ENCODE data around the gene LYZL1.
"Not testable (repeated sequence)": the region's sequence is repeated elsewhere in the genome, so short reads cannot be mapped to it uniquely, and the experiment has no call there.

LYZL1 gene

DNA sequence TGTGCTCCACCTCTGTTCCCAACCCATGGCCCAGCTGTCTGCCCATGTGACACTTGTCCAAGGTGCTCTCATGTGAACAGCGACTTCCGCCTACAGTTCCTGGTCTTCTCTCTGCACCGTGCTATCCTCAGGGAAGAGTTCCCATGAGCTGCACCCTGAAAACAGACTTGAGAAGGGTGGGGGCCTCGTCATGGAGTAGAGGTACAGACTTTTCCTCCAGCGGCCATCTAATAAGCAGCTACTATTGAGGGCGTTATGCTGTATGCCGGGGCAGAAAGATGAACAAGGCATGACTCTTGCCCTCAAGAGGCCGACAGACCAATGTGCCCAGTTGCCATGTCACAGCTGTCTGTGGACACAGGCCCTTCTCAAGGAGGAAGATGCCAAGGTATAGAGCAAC, 25.4 kb upstream of the LYZL1 start:
- DNase-seq (ENCODE audit: low read depth, low spot score) = no peak

DNA sequence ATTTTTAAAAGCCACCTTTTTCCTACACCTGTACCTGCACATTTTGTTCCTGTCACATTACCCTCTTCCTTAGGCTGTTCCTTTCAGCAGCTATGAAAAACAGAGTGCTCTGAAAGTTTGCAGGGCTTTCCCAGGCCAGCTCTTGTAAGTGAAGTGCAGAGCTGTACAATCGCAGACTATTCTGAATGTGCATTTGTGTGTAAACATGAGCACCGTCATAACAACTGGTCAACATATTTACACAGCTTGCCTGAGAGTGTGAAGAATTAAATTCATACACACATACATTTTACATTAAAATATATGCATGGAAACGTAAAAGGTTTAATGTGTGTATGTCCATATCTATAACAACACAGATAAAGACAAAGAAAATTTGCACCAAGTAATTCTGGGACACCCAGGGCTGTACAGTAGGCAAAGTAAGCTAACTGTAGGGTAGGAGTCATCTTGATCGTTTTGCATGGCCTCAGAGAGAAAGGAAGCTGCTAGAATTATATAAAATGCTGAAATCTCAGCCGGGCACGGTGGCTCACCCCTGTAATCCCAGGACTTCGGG, 23.6 kb upstream of the LYZL1 start:
- no peak for DNase-seq (ENCODE audit: low read depth, low spot score)

GRCh38 chr10:29266641-29267040, 22.2 kb upstream of the LYZL1 start:
- DNase-seq (ENCODE audit: low read depth, low spot score) = peak; percentile 57

DNA sequence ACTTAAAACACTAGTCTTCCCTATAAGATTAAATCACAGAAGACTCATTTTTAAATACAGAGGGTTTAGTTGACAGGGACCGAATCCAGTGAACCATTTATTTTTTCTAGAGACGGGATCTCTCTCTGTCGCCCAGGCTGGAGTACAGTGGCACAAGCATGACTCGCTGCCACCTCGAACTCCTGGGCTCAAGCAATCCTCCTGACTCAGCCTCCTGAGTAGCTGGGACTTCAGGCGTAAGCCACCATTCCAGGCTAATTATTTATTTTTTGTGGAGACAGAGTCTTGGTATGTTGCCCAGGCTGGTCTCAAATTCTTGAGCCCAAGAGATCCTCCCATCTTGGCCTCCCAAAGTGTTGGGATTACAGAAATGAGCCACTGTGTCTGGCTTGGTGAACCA, 20.9 kb upstream of the LYZL1 start:
- no peak for DNase-seq (ENCODE audit: low read depth, low spot score)

DNA sequence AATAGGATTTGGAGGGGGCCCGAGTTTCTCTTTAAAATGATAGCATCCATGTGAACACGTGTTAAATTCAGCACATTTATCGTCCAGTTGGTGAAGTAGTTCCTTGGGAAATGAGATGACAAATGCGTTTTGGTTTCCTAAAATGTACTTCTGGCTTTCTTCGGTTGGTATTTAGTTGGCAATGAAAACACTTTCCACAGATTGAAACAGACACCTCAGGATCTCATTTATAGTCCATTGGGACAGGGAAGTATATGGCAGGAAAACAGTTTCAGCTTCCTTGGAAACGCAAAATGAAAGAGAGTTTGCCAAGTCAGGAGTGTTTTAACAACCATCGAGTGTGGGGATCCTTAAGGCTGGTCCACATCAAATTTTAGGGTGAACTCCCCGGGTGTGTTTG, 19.4 kb upstream of the LYZL1 start:
- no peak for DNase-seq (ENCODE audit: low read depth, low spot score)

GRCh38 chr10:29270883-29271282, 18.0 kb upstream of the LYZL1 start:
- DNase-seq (ENCODE audit: low read depth, low spot score) = no peak

GRCh38 chr10:29271877-29272276, 17.0 kb upstream of the LYZL1 start:
- DNase-seq (ENCODE audit: low read depth, low spot score) = no peak

DNA sequence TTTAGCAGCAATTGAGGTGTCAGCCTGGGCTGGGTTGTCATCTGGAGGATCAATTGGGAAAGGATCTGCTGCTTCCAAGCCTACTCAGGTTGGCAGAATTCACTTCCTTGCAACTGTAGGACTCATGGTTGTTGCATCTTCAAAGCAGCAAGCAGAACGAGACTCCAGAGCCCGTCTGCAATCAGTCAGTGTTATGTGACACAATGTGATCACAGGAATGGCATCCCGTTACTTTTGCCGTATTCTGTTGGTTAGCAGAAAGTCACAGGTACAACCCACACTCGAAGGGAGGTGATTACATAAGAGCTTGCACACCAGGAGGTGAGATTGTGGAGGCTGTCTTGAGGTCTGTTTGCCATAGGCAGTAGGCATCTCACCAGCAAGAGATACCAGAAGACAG, 15.4 kb upstream of the LYZL1 start:
- DNase-seq (ENCODE audit: low read depth, low spot score) = peak; percentile 67

DNA sequence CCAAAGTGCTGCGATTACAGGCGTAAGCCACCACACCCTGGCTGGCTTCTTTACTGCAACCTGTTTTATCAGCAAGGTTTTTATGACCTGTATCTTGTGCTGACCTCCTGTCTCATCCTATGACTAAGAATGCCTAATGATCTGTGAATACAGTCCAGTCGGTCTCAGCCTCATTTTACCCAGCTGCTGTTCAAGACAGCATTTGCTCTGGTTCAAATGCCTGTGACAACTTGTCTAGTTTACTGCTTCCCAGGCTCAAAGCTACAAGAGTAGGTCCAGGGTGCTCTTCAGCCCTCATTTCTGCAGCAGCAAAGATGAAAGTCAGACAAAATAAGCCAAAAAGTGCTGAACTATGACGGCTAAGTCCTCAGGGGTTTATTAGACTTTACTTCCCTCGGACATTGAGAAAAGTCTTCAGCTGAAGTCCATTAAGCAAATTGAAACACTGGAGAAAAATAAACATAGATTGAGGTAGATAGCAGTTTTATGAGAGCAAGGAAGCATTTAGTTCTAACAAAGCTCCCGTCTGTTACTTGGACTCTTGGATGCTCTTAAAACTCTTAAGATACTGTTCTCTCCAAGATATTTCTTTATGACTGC, 12.5 kb upstream of the LYZL1 start:
- peak; percentile 18 for DNase-seq (ENCODE audit: low read depth, low spot score)

DNA sequence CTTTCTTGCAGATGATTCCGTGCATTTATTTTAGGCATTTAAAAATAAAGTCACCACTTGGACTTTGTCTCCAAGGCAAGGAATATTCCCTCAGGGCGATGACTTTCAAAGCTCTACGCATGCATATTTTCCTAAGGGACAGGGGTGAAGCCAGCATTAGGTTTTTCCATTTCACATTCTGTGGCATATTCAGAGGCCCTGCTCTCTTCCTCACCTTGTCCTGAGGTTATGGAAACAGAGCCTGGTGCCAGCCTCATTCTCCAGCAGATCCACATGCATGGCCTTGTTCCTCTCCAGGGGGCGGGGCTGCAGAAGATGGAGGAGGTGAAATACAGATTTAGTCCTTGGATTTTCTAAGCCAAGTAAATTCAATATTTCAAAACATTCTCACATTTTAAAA, 11.6 kb upstream of the LYZL1 start:
- peak; percentile 24 for DNase-seq (ENCODE audit: low read depth, low spot score)

GRCh38 chr10:29279779-29280487, 8.9 kb upstream of the LYZL1 start:
- no peak for DNase-seq (ENCODE audit: low read depth, low spot score)

DNA sequence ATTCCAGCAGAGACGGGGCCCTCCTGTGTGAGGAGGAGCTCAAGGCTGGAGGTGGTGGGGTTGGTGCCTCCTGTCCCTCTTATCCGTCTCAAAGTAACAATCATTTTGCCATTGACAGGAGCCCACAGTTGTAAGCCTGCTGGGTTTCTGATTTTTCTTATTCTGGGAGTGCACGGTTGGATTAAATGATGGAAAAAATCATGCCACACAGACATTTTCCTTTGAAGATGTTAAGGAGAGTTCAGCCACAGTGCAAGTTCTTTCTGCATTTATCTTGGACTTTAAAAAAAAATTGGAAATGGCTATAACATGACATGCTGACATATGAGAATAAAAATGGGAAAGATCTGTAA, 8.4 kb upstream of the LYZL1 start:
- DNase-seq (ENCODE audit: low read depth, low spot score) = no peak

DNA sequence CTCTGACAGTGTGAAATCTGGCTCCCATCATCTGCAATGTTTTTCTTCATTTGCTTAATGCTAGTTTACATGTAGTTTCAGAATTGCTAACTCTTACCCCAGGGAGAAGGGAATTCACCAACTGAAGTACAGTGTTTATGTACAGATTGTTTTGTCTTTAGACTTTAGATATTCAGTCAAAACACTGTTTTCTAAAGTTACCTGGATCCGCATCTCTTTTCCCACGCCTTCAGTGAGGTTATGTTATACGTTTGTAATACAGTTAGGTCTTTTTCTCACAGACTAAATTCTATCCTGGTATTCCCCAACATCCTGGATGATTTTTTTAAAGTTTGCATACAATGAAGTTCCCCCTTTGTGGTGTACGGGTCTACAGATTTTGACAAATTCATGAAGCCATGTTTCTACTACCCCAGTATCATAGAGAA, 3.2 kb upstream of the LYZL1 start:
- no peak for DNase-seq (ENCODE audit: low read depth, low spot score)

- DNase-seq (ENCODE audit: low read depth, low spot score) = no peak
These were observed 1.2 kb upstream of the LYZL1 start for GRCh38 chr10:29287635-29288034.

- not testable (repeated sequence) for DNase-seq (ENCODE audit: low read depth, low spot score)
These were observed 2.7 kb downstream of the LYZL1 start for GRCh38 chr10:29291561-29291960.

DNA sequence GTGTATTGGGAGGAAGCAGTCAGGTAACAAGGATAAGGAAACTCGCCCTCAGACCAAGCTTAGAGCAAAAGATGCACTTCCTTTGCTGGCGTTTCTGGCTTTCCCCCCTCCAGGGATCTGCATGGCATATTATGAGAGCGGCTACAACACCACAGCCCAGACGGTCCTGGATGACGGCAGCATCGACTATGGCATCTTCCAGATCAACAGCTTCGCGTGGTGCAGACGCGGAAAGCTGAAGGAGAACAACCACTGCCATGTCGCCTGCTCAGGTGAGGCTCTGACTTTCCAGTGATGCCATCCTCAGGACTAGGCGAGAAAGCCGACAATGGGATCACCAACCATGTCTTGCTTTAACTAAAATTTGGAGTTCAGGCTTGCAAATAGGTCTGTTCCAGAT, 3.5 kb downstream of the LYZL1 start:
- DNase-seq (ENCODE audit: low read depth, low spot score) = not testable (repeated sequence)

DNA sequence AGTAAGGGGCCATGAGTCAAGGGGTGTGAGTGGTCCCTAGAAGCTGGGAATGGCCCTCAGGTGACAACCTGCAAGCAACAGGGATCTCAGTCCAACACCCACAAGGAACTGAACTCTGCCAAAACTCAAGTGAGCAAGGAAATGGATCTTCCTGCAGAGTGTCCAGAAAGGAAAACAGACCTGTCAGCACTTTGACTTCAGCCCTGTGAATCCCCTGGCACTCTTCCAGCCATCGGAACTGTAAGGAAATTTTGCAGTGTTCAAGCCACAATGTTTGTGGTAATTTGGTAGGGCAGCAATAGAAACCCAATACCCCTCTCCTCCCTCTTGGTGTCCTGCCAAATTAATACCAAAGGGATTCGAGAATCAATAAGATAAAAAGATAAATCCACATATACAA, 6.9 kb downstream of the LYZL1 start:
- DNase-seq (ENCODE audit: low read depth, low spot score) = no peak

DNA sequence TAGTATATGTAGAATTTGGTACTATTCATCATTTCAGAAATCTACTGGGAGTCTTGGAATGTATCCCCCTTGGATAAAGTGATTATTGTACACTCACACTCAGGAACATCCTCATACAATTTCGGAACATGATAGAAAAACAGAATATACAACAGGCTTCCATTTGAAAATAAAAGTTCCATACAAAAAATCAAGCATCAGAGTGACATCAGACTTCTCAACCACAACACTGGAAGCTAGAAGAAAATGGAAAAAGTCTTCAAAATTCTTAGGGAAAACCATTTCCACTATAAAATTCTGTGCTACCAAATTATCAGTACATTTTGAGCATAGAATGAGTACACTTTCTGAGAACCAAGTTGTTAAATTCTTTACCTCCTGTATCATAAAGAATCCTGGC, 8.8 kb downstream of the LYZL1 start:
- DNase-seq (ENCODE audit: low read depth, low spot score) = no peak

- no peak for DNase-seq (ENCODE audit: low read depth, low spot score)
These were observed 12.6 kb downstream of the LYZL1 start for GRCh38 chr10:29301359-29301910.

GRCh38 chr10:29302499-29302898, 13.6 kb downstream of the LYZL1 start:
- peak; percentile 20 for DNase-seq (ENCODE audit: low read depth, low spot score)

DNA sequence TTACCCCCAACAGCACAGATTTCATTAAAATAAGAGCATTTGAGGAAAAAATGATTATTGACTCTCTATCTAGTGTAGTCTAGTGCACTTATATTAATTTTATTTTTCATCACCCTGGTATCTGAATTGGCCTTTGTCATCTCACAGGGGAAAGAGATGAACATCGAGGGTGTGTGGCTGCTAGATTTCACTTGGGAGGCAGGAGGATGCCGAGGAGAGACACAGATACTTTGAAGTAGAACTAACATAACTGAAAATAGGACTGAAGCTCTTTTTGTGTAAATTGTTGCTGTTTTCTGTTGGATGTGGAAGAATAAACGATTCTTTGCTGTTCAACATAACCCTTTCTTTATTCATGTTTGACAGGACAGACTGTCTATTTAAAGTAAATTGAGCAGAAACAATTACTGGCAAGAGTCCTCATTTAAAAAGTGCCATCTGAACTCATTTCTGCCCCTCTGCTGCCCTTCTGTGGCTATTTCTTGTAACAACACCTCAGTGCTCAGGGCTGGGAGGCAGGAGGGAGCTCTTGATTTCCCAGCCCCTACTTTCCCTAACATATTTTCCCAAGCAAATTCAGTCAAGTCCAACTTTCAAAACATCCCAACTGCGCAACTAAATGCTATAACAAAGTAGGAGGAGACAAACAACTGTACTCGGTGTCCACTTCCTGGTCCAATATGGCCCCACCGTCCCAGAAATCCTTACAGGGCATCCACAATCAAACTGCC, 15.6 kb downstream of the LYZL1 start:
- DNase-seq (ENCODE audit: low read depth, low spot score) = peak; percentile 82

DNA sequence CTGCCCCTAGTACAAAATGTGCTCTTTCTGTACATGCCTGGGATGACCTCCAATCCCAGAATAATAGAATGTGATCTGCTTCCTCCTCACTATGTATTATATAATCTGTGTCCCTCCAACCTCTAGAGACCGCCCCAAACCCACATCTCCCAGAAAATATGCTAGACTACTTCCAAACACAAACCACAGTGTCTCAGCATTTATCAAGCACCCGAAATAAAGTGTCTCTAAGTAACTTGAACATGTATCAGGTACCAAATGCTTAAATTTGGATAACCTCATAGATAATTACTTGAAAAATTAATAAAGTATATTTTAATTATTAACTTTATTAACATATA, 16.1 kb downstream of the LYZL1 start:
- no peak for DNase-seq (ENCODE audit: low read depth, low spot score)

- no peak for DNase-seq (ENCODE audit: low read depth, low spot score)
These were observed 17.8 kb downstream of the LYZL1 start for GRCh38 chr10:29306688-29307087.

Data from ELF-1 (cell line).